GM10266 (cell line): ENCODE data around the gene CAPN7.

ENCODE experiments used
- DNase-seq: peaks from one replicate; pipeline ENCODE4 v3.0.0; 2012; ENCODE audit errors: extremely low spot score
- CTCF ChIP-seq: IDR thresholded peaks from 2 replicates; pipeline ENCODE4 v1.5.1; 2012; ENCODE audit warnings: mild to moderate bottlenecking, low read depth; ENCODE audit not compliant: control insufficient read depth, insufficient read depth; ENCODE audit errors: missing control alignments

The CAPN7 gene

GRCh38 chr3:15255215-15255614, 49.2 kb downstream of the CAPN7 start:
- no peak for TF ChIP-seq CTCF
- no peak for DNase-seq

- no peak for TF ChIP-seq CTCF
- no peak for DNase-seq
Observed at GRCh38 chr3:15256861-15257341, 50.9 kb downstream of the CAPN7 start.

- no peak for DNase-seq
- no peak for TF ChIP-seq CTCF
Observed at GRCh38 chr3:15258720-15259119, 52.7 kb downstream of the CAPN7 start.

- no peak for TF ChIP-seq CTCF
- no peak for DNase-seq
Observed at GRCh38 chr3:15260531-15260930, 54.5 kb downstream of the CAPN7 start.

GRCh38 chr3:15261274-15261673, 55.2 kb downstream of the CAPN7 start:
- no peak for TF ChIP-seq CTCF
- DNase-seq, result no peak

GRCh38 chr3:15262021-15262420, 56.0 kb downstream of the CAPN7 start:
- no peak for TF ChIP-seq CTCF
- DNase-seq, result no peak

GRCh38 chr3:15263120-15263519, 57.1 kb downstream of the CAPN7 start:
- DNase-seq, result no peak
- TF ChIP-seq CTCF, result no peak
